GM18907 (cell line): ENCODE data around the gene GPR4.

Experiments
- ATAC-seq: cut with Tn5 transposase; IDR thresholded peaks from one replicate; pipeline ENCODE4 v1.9.1; 2021; ENCODE audit warnings: mild to moderate bottlenecking, moderate library complexity; ENCODE audit not compliant: unreplicated experiment

GPR4 gene

GRCh38 chr19:45556835-45557234 is 45.2 kb downstream of the GPR4 start:
- no peak for ATAC-seq

DNA sequence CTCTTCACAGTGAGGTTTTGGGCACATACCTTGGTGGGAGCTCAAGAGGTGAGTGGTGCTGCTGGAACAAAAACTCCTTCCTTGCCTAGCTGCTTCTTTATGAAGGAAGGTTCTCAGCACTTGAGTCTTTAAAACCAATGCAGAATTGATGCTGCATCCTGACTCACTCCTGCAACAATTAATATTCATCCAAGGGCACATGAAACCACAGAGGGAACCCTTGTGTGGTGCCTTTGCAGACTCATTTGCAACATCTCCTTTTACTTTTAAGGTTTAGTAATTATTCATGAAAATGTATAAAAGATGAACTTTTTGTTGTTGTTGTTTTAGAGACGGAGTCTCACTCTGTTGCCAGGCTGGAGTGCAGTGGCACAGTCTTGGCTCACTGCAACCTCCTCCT is 47.5 kb downstream of the GPR4 start:
- ATAC-seq: no peak

DNA sequence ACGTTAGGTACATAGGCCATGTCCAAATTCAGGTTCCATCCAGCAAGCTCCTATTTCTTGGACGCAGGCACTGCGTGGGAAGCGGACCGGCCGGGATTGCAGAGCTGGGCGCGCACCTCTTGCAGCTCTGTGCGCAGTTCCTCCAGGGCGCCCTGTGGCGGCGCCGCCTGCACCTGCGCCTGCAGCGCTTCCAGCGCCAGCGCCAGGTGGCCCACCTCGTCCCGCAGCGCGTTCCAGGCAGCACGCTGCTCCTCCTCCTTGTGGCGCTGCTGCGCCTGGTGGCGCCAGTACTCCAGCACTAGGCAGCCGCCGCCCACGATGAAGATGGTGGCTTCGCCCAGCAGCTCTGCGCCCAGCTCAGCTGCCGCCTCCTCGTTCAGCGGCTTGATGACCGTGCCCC is 48.5 kb downstream of the GPR4 start:
- ATAC-seq: no peak

- ATAC-seq: no peak
Observed at GRCh38 chr19:45547965-45548609, 53.9 kb downstream of the GPR4 start.

GRCh38 chr19:45547211-45547770 is 54.7 kb downstream of the GPR4 start:
- no peak for ATAC-seq

- no peak for ATAC-seq
Observed at GRCh38 chr19:45542234-45542668, 59.8 kb downstream of the GPR4 start.
